AG04449 (cell line): Measurements from ENCODE around the gene SLC35B2.

Experiments
- CTCF ChIA-PET: fragments of 350-600 bp; formaldehyde crosslinking; extraction: SDS; loops from one replicate; lab custom pipeline; 2021; ENCODE audit warnings: antibody characterized with exemption; lab: Yijun Ruan, JAX
- POLR2A ChIA-PET: fragments of 400-600, 350-600 bp; formaldehyde crosslinking; extraction: SDS; loops from one replicate; lab custom pipeline; 2020; ENCODE audit warnings: antibody characterized with exemption, inconsistent platforms; lab: Yijun Ruan, JAX
- DNase-seq: peaks from one replicate; pipeline ENCODE4 v3.0.0-alpha.2; 2010; ENCODE audit warnings: low read depth, low spot score
- H3K4me3 ChIP-seq: 2 replicates; pipeline ENCODE4 v1.5.1; 2011; ENCODE audit warnings: low read depth, mild to moderate bottlenecking, control low read depth, low read length
- TF ChIP-seq, protein P1 (sequence below): IDR thresholded peaks from one replicate; pipeline ENCODE4 v1.5.1; 2011; ENCODE audit warnings: mild to moderate bottlenecking, moderate library complexity, low read length, control low read depth, inconsistent platforms; ENCODE audit not compliant: insufficient read depth; ENCODE audit errors: missing control alignments

SLC35B2 gene

DNA sequence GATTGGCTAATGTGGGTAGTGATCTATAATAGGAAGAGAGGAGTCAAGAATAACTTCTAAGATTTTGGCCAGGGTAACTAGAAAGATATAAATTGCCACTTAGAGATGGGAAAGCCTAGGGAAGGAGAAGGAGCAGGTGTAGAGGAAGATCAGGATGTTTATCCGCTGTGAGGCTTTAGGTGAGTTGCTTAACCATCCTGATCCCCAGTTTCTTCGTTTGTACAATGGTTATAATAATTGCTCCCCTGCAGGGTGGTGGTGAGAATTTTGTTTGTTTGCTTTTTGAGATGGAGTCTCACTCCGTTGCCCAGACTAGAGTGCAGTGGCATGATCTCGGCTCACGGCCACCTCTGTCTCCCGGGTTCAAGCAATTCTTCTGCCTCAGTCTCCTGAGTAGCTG lies 43.0 kb downstream of the SLC35B2 start:
- ChIA-PET POLR2A (no interaction called here), CTCF (interaction anchor here (1.5 to 2.7 kb wide), 3 partner anchors 8 to 21 kb away, joined by 3 to 15 read pairs (median 14); partner anchors contain the start of gene SLC29A1)

DNA sequence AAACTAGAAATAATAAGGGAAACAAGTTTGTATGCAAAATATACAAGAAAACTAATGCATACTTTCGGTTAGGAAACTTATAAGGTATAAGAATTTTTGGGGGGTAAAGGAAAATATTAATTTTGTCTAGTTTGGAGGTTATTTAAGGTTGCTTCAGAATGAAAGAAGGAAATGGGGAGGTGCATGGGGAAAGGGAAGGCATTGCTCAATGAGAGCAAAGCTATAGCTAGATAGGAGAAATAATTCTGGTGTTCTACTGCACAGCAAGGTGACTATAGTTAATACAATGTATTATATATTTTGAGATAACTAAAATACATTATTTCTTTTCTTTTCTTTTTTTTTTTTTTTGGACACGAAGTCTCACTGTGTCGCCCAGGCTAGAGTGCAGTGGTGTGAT lies 46.0 kb downstream of the SLC35B2 start:
- TF ChIP-seq, protein P1, sequence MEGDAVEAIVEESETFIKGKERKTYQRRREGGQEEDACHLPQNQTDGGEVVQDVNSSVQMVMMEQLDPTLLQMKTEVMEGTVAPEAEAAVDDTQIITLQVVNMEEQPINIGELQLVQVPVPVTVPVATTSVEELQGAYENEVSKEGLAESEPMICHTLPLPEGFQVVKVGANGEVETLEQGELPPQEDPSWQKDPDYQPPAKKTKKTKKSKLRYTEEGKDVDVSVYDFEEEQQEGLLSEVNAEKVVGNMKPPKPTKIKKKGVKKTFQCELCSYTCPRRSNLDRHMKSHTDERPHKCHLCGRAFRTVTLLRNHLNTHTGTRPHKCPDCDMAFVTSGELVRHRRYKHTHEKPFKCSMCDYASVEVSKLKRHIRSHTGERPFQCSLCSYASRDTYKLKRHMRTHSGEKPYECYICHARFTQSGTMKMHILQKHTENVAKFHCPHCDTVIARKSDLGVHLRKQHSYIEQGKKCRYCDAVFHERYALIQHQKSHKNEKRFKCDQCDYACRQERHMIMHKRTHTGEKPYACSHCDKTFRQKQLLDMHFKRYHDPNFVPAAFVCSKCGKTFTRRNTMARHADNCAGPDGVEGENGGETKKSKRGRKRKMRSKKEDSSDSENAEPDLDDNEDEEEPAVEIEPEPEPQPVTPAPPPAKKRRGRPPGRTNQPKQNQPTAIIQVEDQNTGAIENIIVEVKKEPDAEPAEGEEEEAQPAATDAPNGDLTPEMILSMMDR: no peak
- CTCF ChIA-PET: no interaction called here
- no peak for DNase-seq
- H3K4me3 ChIP-seq: no peak overlapping the region
- POLR2A ChIA-PET: no interaction called here

More for the DNA sequence above, 43.0 kb downstream of the SLC35B2 start:
- TF ChIP-seq, protein P1: no peak
- DNase-seq: no peak
- no peak overlapping the region for H3K4me3 ChIP-seq

DNA sequence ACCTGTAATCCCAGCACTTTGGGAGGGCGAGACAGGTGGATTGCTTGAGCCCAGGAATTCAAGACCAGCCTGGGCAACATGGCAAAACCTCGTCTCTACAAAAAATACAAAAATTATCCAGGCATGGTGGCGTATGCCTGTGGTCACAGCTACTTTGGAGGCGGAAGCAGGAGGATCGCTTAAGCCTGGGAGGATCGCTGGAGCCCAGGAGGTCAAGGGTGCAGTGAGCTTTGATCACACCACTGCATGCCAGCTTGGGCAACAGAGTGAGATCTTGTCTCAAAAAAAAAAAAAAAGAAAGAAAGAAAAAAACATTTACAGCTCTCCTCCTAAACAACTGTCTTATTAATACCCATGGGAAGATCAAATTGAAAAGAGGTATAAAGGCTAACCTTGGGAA lies 49.4 kb downstream of the SLC35B2 start:
- ChIA-PET POLR2A (interaction anchor here (0.5 kb wide), 1 partner anchor 21 kb away, joined by 3 read pairs; no protein-coding TSS in a partner anchor), CTCF (interaction anchor here (0.6 to 2.3 kb wide), 5 partner anchors 7 to 35 kb away, joined by 3 to 12 read pairs (median 5); partner anchors contain the start of gene SLC29A1)
- DNase-seq: no peak
- H3K4me3 ChIP-seq: no peak overlapping the region
- TF ChIP-seq, protein P1: no peak
